ENCODE measurements around the gene MAT2B.
A peak's percentile ranks its signal among the peaks of the same experiment; 100 is the strongest.

DNA sequence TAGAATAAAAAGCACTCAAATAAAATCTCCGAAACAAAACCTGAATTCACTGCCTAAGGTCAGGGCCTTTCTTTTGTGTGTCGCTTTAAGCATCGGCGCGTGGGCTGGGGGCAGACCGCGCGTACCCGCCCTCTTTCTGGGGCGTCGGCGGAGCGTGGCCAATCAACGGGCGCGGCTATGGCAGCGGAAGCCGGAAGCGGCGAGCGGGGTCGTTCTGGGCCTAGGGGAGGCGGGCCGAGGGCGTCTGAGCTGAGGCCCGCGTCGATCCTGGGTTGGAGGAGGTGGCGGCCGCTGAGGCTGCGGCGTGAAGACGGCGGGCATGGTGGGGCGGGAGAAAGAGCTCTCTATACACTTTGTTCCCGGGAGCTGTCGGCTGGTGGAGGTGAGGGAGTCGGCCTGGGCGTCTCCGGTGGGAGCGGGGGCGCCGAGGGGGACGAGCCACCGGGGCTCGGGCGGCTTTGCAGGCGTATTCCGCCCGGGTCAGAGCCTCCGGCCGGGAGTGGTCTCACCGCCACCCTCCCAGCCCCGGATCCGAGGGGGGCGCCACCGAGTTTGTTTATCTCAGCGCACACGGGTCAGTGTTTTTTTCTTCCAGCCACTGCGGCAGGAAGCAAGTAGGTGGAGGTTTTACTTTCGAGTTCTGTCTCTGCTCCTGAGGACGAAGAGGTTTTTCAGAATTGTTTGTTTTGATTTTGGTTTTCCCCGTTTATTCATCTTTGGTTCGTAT lies at the start of gene MAT2B:
- TF ChIP-seq, protein P1, sequence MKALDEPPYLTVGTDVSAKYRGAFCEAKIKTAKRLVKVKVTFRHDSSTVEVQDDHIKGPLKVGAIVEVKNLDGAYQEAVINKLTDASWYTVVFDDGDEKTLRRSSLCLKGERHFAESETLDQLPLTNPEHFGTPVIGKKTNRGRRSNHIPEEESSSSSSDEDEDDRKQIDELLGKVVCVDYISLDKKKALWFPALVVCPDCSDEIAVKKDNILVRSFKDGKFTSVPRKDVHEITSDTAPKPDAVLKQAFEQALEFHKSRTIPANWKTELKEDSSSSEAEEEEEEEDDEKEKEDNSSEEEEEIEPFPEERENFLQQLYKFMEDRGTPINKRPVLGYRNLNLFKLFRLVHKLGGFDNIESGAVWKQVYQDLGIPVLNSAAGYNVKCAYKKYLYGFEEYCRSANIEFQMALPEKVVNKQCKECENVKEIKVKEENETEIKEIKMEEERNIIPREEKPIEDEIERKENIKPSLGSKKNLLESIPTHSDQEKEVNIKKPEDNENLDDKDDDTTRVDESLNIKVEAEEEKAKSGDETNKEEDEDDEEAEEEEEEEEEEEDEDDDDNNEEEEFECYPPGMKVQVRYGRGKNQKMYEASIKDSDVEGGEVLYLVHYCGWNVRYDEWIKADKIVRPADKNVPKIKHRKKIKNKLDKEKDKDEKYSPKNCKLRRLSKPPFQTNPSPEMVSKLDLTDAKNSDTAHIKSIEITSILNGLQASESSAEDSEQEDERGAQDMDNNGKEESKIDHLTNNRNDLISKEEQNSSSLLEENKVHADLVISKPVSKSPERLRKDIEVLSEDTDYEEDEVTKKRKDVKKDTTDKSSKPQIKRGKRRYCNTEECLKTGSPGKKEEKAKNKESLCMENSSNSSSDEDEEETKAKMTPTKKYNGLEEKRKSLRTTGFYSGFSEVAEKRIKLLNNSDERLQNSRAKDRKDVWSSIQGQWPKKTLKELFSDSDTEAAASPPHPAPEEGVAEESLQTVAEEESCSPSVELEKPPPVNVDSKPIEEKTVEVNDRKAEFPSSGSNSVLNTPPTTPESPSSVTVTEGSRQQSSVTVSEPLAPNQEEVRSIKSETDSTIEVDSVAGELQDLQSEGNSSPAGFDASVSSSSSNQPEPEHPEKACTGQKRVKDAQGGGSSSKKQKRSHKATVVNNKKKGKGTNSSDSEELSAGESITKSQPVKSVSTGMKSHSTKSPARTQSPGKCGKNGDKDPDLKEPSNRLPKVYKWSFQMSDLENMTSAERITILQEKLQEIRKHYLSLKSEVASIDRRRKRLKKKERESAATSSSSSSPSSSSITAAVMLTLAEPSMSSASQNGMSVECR (CRISPR knock-in tag; IDR thresholded peaks at IDR 0.05): peak; percentile 74
- TF ChIP-seq YBX1 (IDR thresholded peaks at IDR 0.05) (no peak), ATF7 (IDR thresholded peaks at IDR 0.05) (peak; percentile 67; the same call in 1 of the 2 replicates), ZNF830 (CRISPR knock-in tag; IDR thresholded peaks at IDR 0.05) (peak; percentile 79; the same call in 1 of the 2 replicates), ELF4 (CRISPR knock-in tag; IDR thresholded peaks at IDR 0.05) (peak; percentile 91), CTCF (IDR thresholded peaks at IDR 0.05 in 2 of 3, conservative IDR thresholded peaks at IDR 0.05 in 1 of 3; ENCODE audit: insufficient read depth in 2 of 3, low read depth in 1 of 3, low read length in 3 of 3) (peak; percentile 67 to 75 (median 69)), POLR2AphosphoS5 (IDR thresholded peaks at IDR 0.05; ENCODE audit: control insufficient read depth, insufficient read depth, low read depth, low read length) (peak; percentile 89; the same call in 1 of the 2 replicates), RFX1 (IDR thresholded peaks at IDR 0.05) (no peak), E2F4 (CRISPR knock-in tag; IDR thresholded peaks at IDR 0.05; ENCODE audit: low read depth) (no peak), POLR2A (conservative IDR thresholded peaks at IDR 0.05) (peak; percentile 98), PML (IDR thresholded peaks at IDR 0.05; ENCODE audit: low read length) (peak; percentile 76; the same call in 1 of the 2 replicates), RBM22 (IDR thresholded peaks at IDR 0.05; ENCODE audit: low read depth, low read length, poor library complexity, severe bottlenecking) (peak; percentile 57)
- TF ChIP-seq, protein P2, sequence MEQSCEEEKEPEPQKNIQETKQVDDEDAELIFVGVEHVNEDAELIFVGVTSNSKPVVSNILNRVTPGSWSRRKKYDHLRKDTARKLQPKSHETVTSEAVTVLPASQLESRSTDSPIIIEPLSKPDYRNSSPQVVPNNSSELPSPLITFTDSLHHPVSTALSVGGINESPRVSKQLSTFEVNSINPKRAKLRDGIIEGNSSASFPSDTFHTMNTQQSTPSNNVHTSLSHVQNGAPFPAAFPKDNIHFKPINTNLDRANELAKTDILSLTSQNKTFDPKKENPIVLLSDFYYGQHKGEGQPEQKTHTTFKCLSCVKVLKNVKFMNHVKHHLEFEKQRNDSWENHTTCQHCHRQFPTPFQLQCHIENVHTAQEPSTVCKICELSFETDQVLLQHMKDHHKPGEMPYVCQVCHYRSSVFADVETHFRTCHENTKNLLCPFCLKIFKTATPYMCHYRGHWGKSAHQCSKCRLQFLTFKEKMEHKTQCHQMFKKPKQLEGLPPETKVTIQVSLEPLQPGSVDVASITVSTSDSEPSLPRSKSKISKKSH (CRISPR knock-in tag; IDR thresholded peaks at IDR 0.05): no peak
- TF ChIP-seq, protein P3, sequence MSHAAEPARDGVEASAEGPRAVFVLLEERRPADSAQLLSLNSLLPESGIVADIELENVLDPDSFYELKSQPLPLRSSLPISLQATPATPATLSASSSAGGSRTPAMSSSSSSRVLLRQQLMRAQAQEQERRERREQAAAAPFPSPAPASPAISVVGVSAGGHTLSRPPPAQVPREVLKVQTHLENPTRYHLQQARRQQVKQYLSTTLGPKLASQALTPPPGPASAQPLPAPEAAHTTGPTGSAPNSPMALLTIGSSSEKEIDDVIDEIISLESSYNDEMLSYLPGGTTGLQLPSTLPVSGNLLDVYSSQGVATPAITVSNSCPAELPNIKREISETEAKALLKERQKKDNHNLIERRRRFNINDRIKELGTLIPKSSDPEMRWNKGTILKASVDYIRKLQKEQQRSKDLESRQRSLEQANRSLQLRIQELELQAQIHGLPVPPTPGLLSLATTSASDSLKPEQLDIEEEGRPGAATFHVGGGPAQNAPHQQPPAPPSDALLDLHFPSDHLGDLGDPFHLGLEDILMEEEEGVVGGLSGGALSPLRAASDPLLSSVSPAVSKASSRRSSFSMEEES (CRISPR knock-in tag; IDR thresholded peaks at IDR 0.05): no peak

Measured in K562 (cell line).